Measurements from ENCODE around the gene OBSL1. TPM values are rescaled to one million over a fixed set of nuclear protein-coding genes. Genes with fewer than 3 reads are reported as not detected.

The OBSL1 gene
- total and polyA plus RNA-seq, 10 of the 15 experiments (the other 5 are each of a cell fraction or from before 2014, with no cell fraction given) = 0.14 to 0.77 TPM; not detected in 8

- TF ChIP-seq BACH1 (IDR thresholded peaks at IDR 0.05; ENCODE audit: borderline replicate concordance) (no peak), BRCA1 (IDR thresholded peaks at IDR 0.05; ENCODE audit: low read depth, low read length) (no peak), NKRF (conservative IDR thresholded peaks at IDR 0.05) (no peak), ESRRA (IDR thresholded peaks at IDR 0.05; ENCODE audit: low read length) (no peak), SMAD1 (IDR thresholded peaks at IDR 0.05; ENCODE audit: low read depth, partially characterized antibody) (no peak), HDGF (IDR thresholded peaks at IDR 0.05) (no peak), IRF4 (IDR thresholded peaks at IDR 0.05; ENCODE audit: low read depth, low read length) (no peak), RUNX3 (IDR thresholded peaks at IDR 0.05; ENCODE audit: low read length) (no peak), ATF2 (IDR thresholded peaks at IDR 0.05; ENCODE audit: low read length) (no peak)
Observed at GRCh38 chr2:219517954-219518778, 53.2 kb downstream of the OBSL1 start (continued).

- ChIA-PET CTCF (interaction anchor here (1.3 kb wide), 1 partner anchor 57 kb away, joined by 3 read pairs; no protein-coding TSS in a partner anchor), POLR2A (no interaction called here)
- BruUV-seq (replicated peaks) = no TSS peak
Observed at GRCh38 chr2:219516888-219517287, 54.5 kb downstream of the OBSL1 start.

More at GRCh38 chr2:219516888-219517287, 54.5 kb downstream of the OBSL1 start:
- Histone ChIP-seq H3K27me3 (replicated peaks in 1 of 2; ENCODE audit: control insufficient read depth in 2 of 2, insufficient read depth in 2 of 2, low read length in 1 of 2) (peaks cover 15 to 21% of the 10 kb centered on the region in 2 experiments), H3K79me2 (ENCODE audit: control insufficient read depth, insufficient read depth, low read length) (no peaks in the 10 kb centered on the region), H2AFZ (ENCODE audit: control insufficient read depth, low read depth, low read length) (no peak overlapping the region), H3K4me2 (ENCODE audit: control insufficient read depth, insufficient read depth) (no peak overlapping the region), H3K9ac (ENCODE audit: control insufficient read depth, insufficient read depth, low read length) (no peak overlapping the region), H3K4me1 (ENCODE audit: control insufficient read depth, insufficient read depth, low read length) (no peaks in the 10 kb centered on the region), H4K20me1 (ENCODE audit: control insufficient read depth, insufficient read depth) (no peaks in the 10 kb centered on the region), H3K36me3 (ENCODE audit: control insufficient read depth in 2 of 2, insufficient read depth in 2 of 2, low read length in 1 of 2) (no peaks in the 10 kb centered on the region), H3K9me3 (replicated peaks; ENCODE audit: control insufficient read depth, insufficient read depth, low read length) (no peaks in the 10 kb centered on the region), H3K4me3 (no peak overlapping the region), H3K27ac (ENCODE audit: control insufficient read depth, insufficient read depth) (no peak overlapping the region)
- DNase-seq (ENCODE audit: low read depth, low spot score) (no peak), FAIRE-seq (no peak), ATAC-seq (no peak)
- TF ChIP-seq RCOR1 (conservative IDR thresholded peaks at IDR 0.05; ENCODE audit: low read depth, low read length) = no peak
- intact Hi-C loops (cut with micrococcal nuclease; ENCODE audit: unreplicated experiment) (no loop called here), in situ Hi-C loops (cut with MboI) (no loop called here)
- ChIA-PET RAD21 (ENCODE audit: unreplicated experiment) (no interaction called here), SMC1A (ENCODE audit: uncharacterized antibody, unreplicated experiment) (no interaction called here)
- 9% methylated on average over 7 of the region's 7 CpGs for WGBS (ENCODE audit: insufficient coverage, insufficient replicate concordance, low lambda C conversion rate, missing lambda C conversion rate)
